GM21576 (cell line): ENCODE data around the gene DYDC2.
"Not testable (repeated sequence)": the region's sequence is repeated elsewhere in the genome, so short reads cannot be mapped to it uniquely, and the experiment has no call there.

Source experiments
- ATAC-seq: cut with Tn5 transposase; IDR thresholded peaks from one replicate; pipeline ENCODE4 v1.9.1; 2021; ENCODE audit warnings: mild to moderate bottlenecking, moderate library complexity; ENCODE audit not compliant: unreplicated experiment

Gene DYDC2

GRCh38 chr10:80356563-80356988 is at the start of gene DYDC2, which contains the start of gene DYDC1:
DYDC2 (plus strand) TSS chr10:80356781; CDS start chr10:80362444, 5,663 bp downstream.
DYDC1 (minus strand) TSS chr10:80356755; CDS start chr10:80352601, 4,154 bp downstream.
- peak; percentile 68 for ATAC-seq

- ATAC-seq: no peak
Measured at GRCh38 chr10:80313523-80313922, 43.1 kb upstream of the DYDC2 start.

GRCh38 chr10:80315391-80315790 is 41.2 kb upstream of the DYDC2 start:
- ATAC-seq: no peak

GRCh38 chr10:80318742-80319141 is 37.8 kb upstream of the DYDC2 start:
- ATAC-seq: no peak

- no peak for ATAC-seq
Measured at GRCh38 chr10:80319318-80319717, 37.3 kb upstream of the DYDC2 start.

- ATAC-seq: no peak
Measured at GRCh38 chr10:80319725-80320290, 36.8 kb upstream of the DYDC2 start.

- no peak for ATAC-seq
Measured at GRCh38 chr10:80320377-80320776, 36.2 kb upstream of the DYDC2 start.

GRCh38 chr10:80321183-80321582 is 35.4 kb upstream of the DYDC2 start:
- ATAC-seq: no peak

GRCh38 chr10:80322158-80322557 is 34.4 kb upstream of the DYDC2 start:
- no peak for ATAC-seq

GRCh38 chr10:80322711-80323110 is 33.9 kb upstream of the DYDC2 start:
- no peak for ATAC-seq

GRCh38 chr10:80323311-80323710 is 33.3 kb upstream of the DYDC2 start:
- no peak for ATAC-seq

GRCh38 chr10:80324086-80324485 is 32.5 kb upstream of the DYDC2 start:
- ATAC-seq: no peak

- no peak for ATAC-seq
Measured at GRCh38 chr10:80324891-80325364, 31.7 kb upstream of the DYDC2 start.

- no peak for ATAC-seq
Measured at GRCh38 chr10:80333983-80334382, 22.6 kb upstream of the DYDC2 start.

GRCh38 chr10:80344276-80344675 is 12.3 kb upstream of the DYDC2 start:
- ATAC-seq: no peak

- no peak for ATAC-seq
Measured at GRCh38 chr10:80344912-80345311, 11.7 kb upstream of the DYDC2 start.

- ATAC-seq: no peak
Measured at GRCh38 chr10:80350251-80350650, 6.3 kb upstream of the DYDC2 start.

GRCh38 chr10:80351220-80351619 is 5.4 kb upstream of the DYDC2 start:
- no peak for ATAC-seq

- no peak for ATAC-seq
Measured at GRCh38 chr10:80356989-80357850, 639 bp downstream of the DYDC2 start.

- ATAC-seq: no peak
Measured at GRCh38 chr10:80357851-80358125, 1.2 kb downstream of the DYDC2 start.

- not testable (repeated sequence) for ATAC-seq
Measured at GRCh38 chr10:80358925-80359324, 2.3 kb downstream of the DYDC2 start.

GRCh38 chr10:80359644-80360043 is 3.1 kb downstream of the DYDC2 start:
- ATAC-seq: no peak
